Measurements from ENCODE around the gene TSACC.

The TSACC gene

DNA sequence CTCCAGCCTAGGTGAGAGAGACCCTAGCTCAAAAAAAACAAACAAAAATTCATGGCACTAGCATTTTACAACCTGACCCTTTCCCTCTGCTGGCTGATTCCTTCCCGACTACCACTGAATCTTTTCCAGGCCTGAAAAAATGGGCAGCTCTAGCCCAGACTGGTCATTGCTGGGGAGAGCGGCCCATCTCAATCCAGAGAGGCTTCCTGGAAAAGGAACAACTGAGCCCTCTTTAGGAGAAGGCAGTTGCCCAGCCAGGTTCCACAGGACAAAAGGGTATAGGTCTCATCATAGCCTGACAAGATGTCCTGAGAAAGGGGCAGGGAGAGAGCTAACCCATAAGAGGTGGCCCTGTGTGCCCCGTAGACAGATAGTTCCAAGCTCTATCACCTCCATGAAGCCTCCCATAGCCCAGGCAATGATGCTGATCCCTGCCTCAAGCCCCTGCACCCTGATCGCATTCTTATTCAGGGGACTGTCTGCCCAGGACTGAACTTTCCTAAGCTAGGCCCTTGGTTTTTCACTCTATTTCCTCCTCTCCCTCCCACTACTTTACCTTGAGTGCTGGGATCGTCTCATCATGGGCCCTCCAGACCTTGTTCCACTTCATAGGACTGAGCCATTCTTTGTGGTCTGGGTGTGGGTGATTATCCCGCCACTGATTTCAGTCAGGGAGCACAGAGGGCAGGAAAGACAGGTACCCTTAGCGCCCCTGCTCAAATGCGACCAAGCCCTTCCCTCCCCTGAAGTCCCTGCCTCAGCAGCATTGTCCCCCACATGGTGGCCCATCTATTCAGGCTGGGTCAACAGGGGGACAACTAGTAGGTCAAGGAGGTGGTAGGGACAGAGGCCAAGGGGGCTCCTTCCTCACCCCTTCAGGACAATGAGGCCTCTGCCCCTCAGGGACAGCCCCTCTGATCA, 48.9 kb downstream of the TSACC start:
- DNase-seq (ENCODE audit: low spot score): no peak
- H4K8ac ChIP-seq (ENCODE audit: low read depth, low read length): no peak overlapping the region
- H3K4ac ChIP-seq (ENCODE audit: low read length): no peak overlapping the region
- peak overlapping the region; percentile 60 for H3K23ac ChIP-seq (ENCODE audit: low read depth, low read length, poor library complexity)
- H3K14ac ChIP-seq (ENCODE audit: low read length): no peak overlapping the region
- H3K4me3 ChIP-seq (ENCODE audit: low read length in 2 of 2): peak overlapping the region in 1 of 2 donors; percentile 43
- H3K27me3 ChIP-seq (ENCODE audit: control insufficient read depth in 3 of 3, insufficient read depth in 3 of 3, low read depth in 1 of 3, low read length in 3 of 3): peaks cover 8 to 88% (median 74%) of the 10 kb centered on the region in 3 experiments
- no peak overlapping the region for H3K27ac ChIP-seq (replicated peaks; ENCODE audit: low read length)
- H3K79me1 ChIP-seq (ENCODE audit: low read depth, low read length): no peaks in the 10 kb centered on the region
- WGBS, 2 donors (ENCODE audit: extremely low coverage in 2 of 2, insufficient read length in 2 of 2, insufficient replicate concordance in 1 of 2): no CpG with 5 or more reads among the region's 8 CpGs
- no peak overlapping the region for H2BK15ac ChIP-seq (ENCODE audit: low read length)
- peaks cover 13 to 37% of the 10 kb centered on the region in 2 donors for H3K4me1 ChIP-seq (ENCODE audit: control insufficient read depth in 2 of 2, insufficient read depth in 1 of 2, low read depth in 1 of 2, low read length in 2 of 2)
- H2BK120ac ChIP-seq (ENCODE audit: low read depth, low read length): no peak overlapping the region
- no peak overlapping the region for H2BK12ac ChIP-seq (ENCODE audit: low read length)
- no peak overlapping the region for H3K4me2 ChIP-seq (ENCODE audit: insufficient read depth, low read length, poor library complexity, severe bottlenecking)
- peak overlapping the region; percentile 85 for H3K18ac ChIP-seq (ENCODE audit: low read length)
- H3K36me3 ChIP-seq (replicated peaks in 1 of 2; ENCODE audit: control insufficient read depth in 2 of 2, insufficient read depth in 2 of 2, low read length in 2 of 2): no peaks in the 10 kb centered on the region
- no peak overlapping the region for H3K9ac ChIP-seq (ENCODE audit: low read depth, low read length, poor library complexity)
- H4K91ac ChIP-seq (ENCODE audit: low read depth, low read length, poor library complexity): no peak overlapping the region
- no peaks in the 10 kb centered on the region for H3K9me3 ChIP-seq (replicated peaks in 1 of 2; ENCODE audit: control insufficient read depth in 2 of 2, insufficient read depth in 1 of 2, low read depth in 1 of 2, low read length in 2 of 2)
- H2BK5ac ChIP-seq (ENCODE audit: low read length): no peak overlapping the region
- peak overlapping the region; percentile 89 for H2AK5ac ChIP-seq (ENCODE audit: low read depth, low read length)
- H2AFZ ChIP-seq (ENCODE audit: low read length): peak overlapping the region; percentile 94

DNA sequence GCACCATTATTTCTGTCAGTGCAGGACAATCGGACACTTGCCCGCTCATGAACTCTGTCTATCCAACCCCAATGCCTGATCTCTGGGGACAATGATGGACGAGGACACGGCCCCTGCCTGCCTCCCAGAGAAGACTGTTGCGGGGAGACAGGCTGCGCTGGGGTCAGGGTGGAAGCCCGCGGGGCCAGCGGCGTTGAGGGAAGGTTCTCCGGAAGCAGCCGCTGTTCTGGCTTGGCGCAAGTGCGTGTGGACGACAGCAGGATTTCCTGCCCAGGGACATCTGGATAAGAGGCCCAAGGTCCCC, 49.5 kb downstream of the TSACC start:
- Histone ChIP-seq H3K4me1 (ENCODE audit: control insufficient read depth in 2 of 2, insufficient read depth in 1 of 2, low read depth in 1 of 2, low read length in 2 of 2) (peaks cover 19 to 40% of the 10 kb centered on the region in 2 donors), H2AFZ (ENCODE audit: low read length) (peak overlapping the region; percentile 94), H3K18ac (ENCODE audit: low read length) (peak overlapping the region; percentile 85), H2BK12ac (ENCODE audit: low read length) (peak overlapping the region; percentile 14), H3K36me3 (replicated peaks in 1 of 2; ENCODE audit: control insufficient read depth in 2 of 2, insufficient read depth in 2 of 2, low read length in 2 of 2) (no peaks in the 10 kb centered on the region), H2BK120ac (ENCODE audit: low read depth, low read length) (no peak overlapping the region), H3K27me3 (ENCODE audit: control insufficient read depth in 3 of 3, insufficient read depth in 3 of 3, low read depth in 1 of 3, low read length in 3 of 3) (peaks cover 8 to 88% (median 74%) of the 10 kb centered on the region in 3 experiments), H3K23ac (ENCODE audit: low read depth, low read length, poor library complexity) (peak overlapping the region; percentile 60), H3K4me2 (ENCODE audit: insufficient read depth, low read length, poor library complexity, severe bottlenecking) (peak overlapping the region; percentile 58), H3K14ac (ENCODE audit: low read length) (no peak overlapping the region), H4K8ac (ENCODE audit: low read depth, low read length) (no peak overlapping the region), H2AK5ac (ENCODE audit: low read depth, low read length) (peak overlapping the region; percentile 89), H3K9me3 (replicated peaks in 1 of 2; ENCODE audit: control insufficient read depth in 2 of 2, insufficient read depth in 1 of 2, low read depth in 1 of 2, low read length in 2 of 2) (no peaks in the 10 kb centered on the region), H3K79me1 (ENCODE audit: low read depth, low read length) (no peaks in the 10 kb centered on the region), H3K27ac (replicated peaks; ENCODE audit: low read length) (no peak overlapping the region), H3K9ac (ENCODE audit: low read depth, low read length, poor library complexity) (peak overlapping the region; percentile 53), H2BK5ac (ENCODE audit: low read length) (no peak overlapping the region), H3K4me3 (ENCODE audit: low read length in 2 of 2) (peak overlapping the region in 1 of 2 donors; percentile 43), H4K91ac (ENCODE audit: low read depth, low read length, poor library complexity) (no peak overlapping the region), H2BK15ac (ENCODE audit: low read length) (peak overlapping the region; percentile 50), H3K4ac (ENCODE audit: low read length) (no peak overlapping the region)
- no CpG with 5 or more reads among the region's 15 CpGs for WGBS, 2 donors (ENCODE audit: extremely low coverage in 2 of 2, insufficient read length in 2 of 2, insufficient replicate concordance in 1 of 2)
- DNase-seq (ENCODE audit: low spot score): no peak

DNA sequence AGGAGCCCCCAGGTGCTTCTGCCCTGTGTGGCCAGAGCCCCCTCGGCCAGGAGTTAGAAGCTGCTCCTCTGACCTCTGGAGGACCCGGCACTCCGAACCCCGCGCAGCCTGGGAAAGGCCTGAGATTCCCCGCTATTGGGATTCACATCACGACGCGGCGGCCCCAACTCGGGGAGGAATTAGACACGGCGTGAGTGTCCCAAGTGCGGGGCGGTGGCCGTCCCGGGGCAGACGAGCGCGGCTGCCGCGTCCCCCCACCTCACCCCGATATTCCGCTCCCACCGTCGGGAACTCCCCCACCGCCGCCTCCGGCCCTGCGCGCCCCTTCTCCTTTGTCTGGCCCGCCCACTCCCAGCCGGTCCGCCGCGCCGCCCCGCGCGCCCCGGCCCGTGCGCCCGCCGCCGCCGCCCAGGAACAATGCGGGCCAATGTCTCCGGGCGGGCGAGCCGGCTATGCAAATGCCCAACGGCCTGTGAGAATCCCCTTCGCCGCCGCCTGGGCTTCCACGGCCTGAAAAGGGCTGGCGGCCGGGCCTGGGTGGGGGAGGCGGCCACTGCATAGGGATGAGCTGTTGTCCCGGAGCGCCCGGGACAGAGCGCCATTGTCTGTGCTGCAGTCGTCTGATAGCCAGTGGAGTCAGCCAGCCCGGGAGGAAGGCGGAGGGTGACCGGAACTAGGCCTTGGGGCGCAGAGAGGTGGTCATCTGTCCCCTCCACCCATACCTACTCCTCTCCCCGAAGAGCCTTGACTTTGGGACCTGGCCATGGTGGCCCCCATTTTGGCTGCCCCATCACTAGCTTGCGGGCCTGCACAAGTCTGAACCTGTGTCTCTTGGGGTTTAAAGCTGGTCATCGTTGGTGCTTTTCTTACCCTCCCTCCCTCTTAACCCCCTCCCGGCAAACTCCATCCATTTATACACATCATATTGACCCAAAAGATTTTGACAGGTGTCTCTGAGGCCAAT, 50.1 kb downstream of the TSACC start:
- Histone ChIP-seq H3K27ac (replicated peaks; ENCODE audit: low read length) (no peak overlapping the region), H4K8ac (ENCODE audit: low read depth, low read length) (no peak overlapping the region), H3K23ac (ENCODE audit: low read depth, low read length, poor library complexity) (no peak overlapping the region), H3K9ac (ENCODE audit: low read depth, low read length, poor library complexity) (no peak overlapping the region), H3K4me1 (ENCODE audit: control insufficient read depth in 2 of 2, insufficient read depth in 1 of 2, low read depth in 1 of 2, low read length in 2 of 2) (peaks cover 23 to 46% of the 10 kb centered on the region in 2 donors), H3K27me3 (ENCODE audit: control insufficient read depth in 3 of 3, insufficient read depth in 3 of 3, low read depth in 1 of 3, low read length in 3 of 3) (peaks cover 8 to 91% (median 74%) of the 10 kb centered on the region in 3 experiments), H3K9me3 (replicated peaks in 1 of 2; ENCODE audit: control insufficient read depth in 2 of 2, insufficient read depth in 1 of 2, low read depth in 1 of 2, low read length in 2 of 2) (no peaks in the 10 kb centered on the region), H2BK5ac (ENCODE audit: low read length) (no peak overlapping the region), H3K18ac (ENCODE audit: low read length) (peak overlapping the region; percentile 85), H3K36me3 (replicated peaks in 1 of 2; ENCODE audit: control insufficient read depth in 2 of 2, insufficient read depth in 2 of 2, low read length in 2 of 2) (no peaks in the 10 kb centered on the region), H3K4ac (ENCODE audit: low read length) (no peak overlapping the region), H3K79me1 (ENCODE audit: low read depth, low read length) (no peaks in the 10 kb centered on the region), H2BK15ac (ENCODE audit: low read length) (peak overlapping the region; percentile 50), H2BK120ac (ENCODE audit: low read depth, low read length) (no peak overlapping the region), H3K14ac (ENCODE audit: low read length) (no peak overlapping the region), H3K4me2 (ENCODE audit: insufficient read depth, low read length, poor library complexity, severe bottlenecking) (peak overlapping the region; percentile 58), H2AFZ (ENCODE audit: low read length) (peak overlapping the region; percentile 94), H4K91ac (ENCODE audit: low read depth, low read length, poor library complexity) (no peak overlapping the region), H2AK5ac (ENCODE audit: low read depth, low read length) (peak overlapping the region; percentile 89), H3K4me3 (ENCODE audit: low read length in 2 of 2) (peak overlapping the region in 1 of 2 donors; percentile 43), H2BK12ac (ENCODE audit: low read length) (peak overlapping the region; percentile 14)
- DNase-seq (ENCODE audit: low spot score): no peak
- WGBS, 2 donors (ENCODE audit: extremely low coverage in 2 of 2, insufficient read length in 2 of 2, insufficient replicate concordance in 1 of 2): no CpG with 5 or more reads among the region's 73 CpGs
